Spleen (tissue), 11 donors: ENCODE measurements around the gene RGS2. TPM values are rescaled to one million over a fixed set of nuclear protein-coding genes. Genes with fewer than 3 reads are reported as not detected.

Experiments used
- DNase-seq: peaks from one replicate; pipeline ENCODE4 v3.0.0-alpha.2; 2020
- H3K27ac ChIP-seq, 8 donors: fragments of 200-600 bp; sonication (generic) in 7 of 8; 1 replicate in 4 of 8; 2 replicates in 4 of 8; pipeline versions ENCODE4 v1.5.0 to v1.8.0; 2016 to 2021; ENCODE audit warnings: inconsistent platforms in 4 of 8, mild to moderate bottlenecking in 4 of 8, moderate library complexity in 1 of 8
- H3K27me3 ChIP-seq, 7 donors: fragments of 200-600 bp; sonication (generic) in 6 of 7; replicated peaks in 1 of 7; 1 replicate in 4 of 7; 2 replicates in 3 of 7; pipeline versions ENCODE4 v1.5.0 to v1.8.0; 2016 to 2021; ENCODE audit warnings: inconsistent platforms in 3 of 7, mild to moderate bottlenecking in 1 of 7
- H3K36me3 ChIP-seq, 6 donors: fragments of 200-600 bp; sonication (generic) in 5 of 6; 1 replicate in 4 of 6; 2 replicates in 2 of 6; pipeline versions ENCODE4 v1.5.0 to v1.8.0; 2016 to 2021; ENCODE audit warnings: inconsistent platforms in 2 of 6
- H3K4me1 ChIP-seq, 6 donors: fragments of 200-600 bp; sonication (generic) in 5 of 6; 1 replicate in 3 of 6; 2 replicates in 3 of 6; pipeline versions ENCODE4 v1.5.0 to v1.8.0; 2016 to 2021; ENCODE audit warnings: inconsistent platforms in 3 of 6
- H3K4me3 ChIP-seq, 8 donors: fragments of 200-600 bp; sonication (generic) in 7 of 8; 1 replicate in 4 of 8; 2 replicates in 4 of 8; pipeline versions ENCODE4 v1.5.0 to v1.8.0; 2016 to 2021; ENCODE audit warnings: inconsistent platforms in 4 of 8, mild to moderate bottlenecking in 4 of 8, moderate library complexity in 2 of 8
- H3K9me3 ChIP-seq, 8 donors: fragments of 200-600 bp; sonication (generic) in 7 of 8; 1 replicate in 4 of 8; 2 replicates in 4 of 8; pipeline versions ENCODE4 v1.5.0 to v1.8.0; 2016 to 2021; ENCODE audit warnings: inconsistent platforms in 4 of 8
- POLR2A ChIP-seq, 3 donors: fragments of 450-650 bp; IDR thresholded peaks; one replicate each; pipeline ENCODE4 v1.5.1; 2017; ENCODE audit warnings: antibody characterized with exemption in 3 of 3, mild to moderate bottlenecking in 1 of 3
- POLR2AphosphoS5 ChIP-seq, 3 donors: sonication (generic); formaldehyde crosslinking; IDR thresholded peaks; one replicate each; pipeline ENCODE4 v1.5.1; 2017; ENCODE audit warnings: antibody characterized with exemption in 3 of 3
- WGBS, 5 donors: extraction: QIAGEN DNeasy Blood & Tissue Kit in 3 of 5; methylation state at CpG; one replicate each; pipeline versions ENCODE4 v1.1.5 to v1.1.7; 2013 to 2018; 5-methylcytosine and 5-hydroxymethylcytosine counted together
- intact Hi-C: fragments of 100-400 bp; cut with DNase I; formaldehyde crosslinking; loops from one replicate; pipeline ENCODE4 v1.15.0; 2023; ENCODE audit warnings: low total_unique reads
- polyA plus RNA-seq, 3 donors: library from polyadenylated mRNA; stranded (reverse); fragments of 200-250 nt; gene quantifications; one replicate each; pipeline ENCODE4 v1.2.1, GENCODE V29; 2013
- total RNA-seq, 7 donors: library from RNA; depleted of rRNA in 3 of 7; stranded (reverse); fragments of >200 nt in 3 of 7; fragmentation: NEBNext Ultra II Directional in 4 of 7; extraction: Animal tissue kit (Norgen Biotek cat#: 25700) in 4 of 7; gene quantifications; one replicate each; pipeline versions ENCODE4 v1.1.0 to v1.2.1, GENCODE V29; 2016 to 2021
- TF ChIP-seq, protein P1 (sequence below), 11 experiments: fragments of 200-600 bp in 7 of 11; fragments of 450-650 bp in 4 of 11; sonication (generic) in 4 of 11; IDR thresholded peaks in 8 of 11; conservative IDR thresholded peaks in 3 of 11; 1 replicate in 7 of 11; 2 replicates in 4 of 11; pipeline versions ENCODE4 v1.4.0 to v1.8.0; 2016 to 2021; ENCODE audit warnings: antibody characterized with exemption in 11 of 11, inconsistent platforms in 4 of 11, mild to moderate bottlenecking in 1 of 11
- donor health status: healthy with polysubstance abuse.
- donor health status: DM: no; HTN: no; CAD: no; lungs with moderate emphysema.
- donor health status: DM: no; HTN: no; CAD: no.
- donor health status: Bipolar disorder and iron deficiency.
- donor health status: healthy.
- donor health status: DM: no; HTN: no; CAD: no.
- donor health status: DM: yes; HTN: yes; CAD: no.

RGS2 gene
- total and polyA plus RNA-seq, 10 donors = 56.9 to 377 (median 171) TPM

DNA sequence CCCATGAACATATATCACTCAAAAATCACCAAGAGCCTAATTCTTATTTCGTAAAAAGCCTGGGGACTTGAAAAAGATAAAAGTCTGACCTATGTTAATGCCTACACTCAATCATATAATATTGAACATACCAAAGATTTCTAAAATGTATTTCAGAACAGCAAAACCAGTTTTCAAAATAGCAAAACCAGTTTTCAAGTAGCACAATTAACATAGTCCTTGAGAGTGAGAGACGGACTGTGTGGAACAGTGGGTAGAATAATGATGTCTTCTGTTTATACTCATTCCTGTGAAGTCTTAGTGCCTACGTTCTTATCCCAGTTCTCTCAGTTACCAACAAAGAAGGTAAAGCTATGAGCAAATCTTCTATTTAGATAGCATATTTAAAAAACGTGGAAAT, 22.3 kb upstream of the RGS2 start:
- H3K4me1 ChIP-seq = peaks cover 0 to 7% (median 0%) of the 10 kb centered on the region in 6 donors
- H3K27ac ChIP-seq = no peak overlapping the region
- intact Hi-C loops = no loop called here
- H3K27me3 ChIP-seq = peaks cover 0 to 8% (median 0%) of the 10 kb centered on the region in 7 donors
- H3K36me3 ChIP-seq = no peaks in the 10 kb centered on the region
- no peak for TF ChIP-seq POLR2A (IDR thresholded peaks at IDR 0.05)
- TF ChIP-seq, protein P1, sequence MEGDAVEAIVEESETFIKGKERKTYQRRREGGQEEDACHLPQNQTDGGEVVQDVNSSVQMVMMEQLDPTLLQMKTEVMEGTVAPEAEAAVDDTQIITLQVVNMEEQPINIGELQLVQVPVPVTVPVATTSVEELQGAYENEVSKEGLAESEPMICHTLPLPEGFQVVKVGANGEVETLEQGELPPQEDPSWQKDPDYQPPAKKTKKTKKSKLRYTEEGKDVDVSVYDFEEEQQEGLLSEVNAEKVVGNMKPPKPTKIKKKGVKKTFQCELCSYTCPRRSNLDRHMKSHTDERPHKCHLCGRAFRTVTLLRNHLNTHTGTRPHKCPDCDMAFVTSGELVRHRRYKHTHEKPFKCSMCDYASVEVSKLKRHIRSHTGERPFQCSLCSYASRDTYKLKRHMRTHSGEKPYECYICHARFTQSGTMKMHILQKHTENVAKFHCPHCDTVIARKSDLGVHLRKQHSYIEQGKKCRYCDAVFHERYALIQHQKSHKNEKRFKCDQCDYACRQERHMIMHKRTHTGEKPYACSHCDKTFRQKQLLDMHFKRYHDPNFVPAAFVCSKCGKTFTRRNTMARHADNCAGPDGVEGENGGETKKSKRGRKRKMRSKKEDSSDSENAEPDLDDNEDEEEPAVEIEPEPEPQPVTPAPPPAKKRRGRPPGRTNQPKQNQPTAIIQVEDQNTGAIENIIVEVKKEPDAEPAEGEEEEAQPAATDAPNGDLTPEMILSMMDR (IDR thresholded peaks at IDR 0.05 in 8 of 11, conservative IDR thresholded peaks at IDR 0.05 in 3 of 11) = no peak
- no peak for TF ChIP-seq POLR2AphosphoS5 (IDR thresholded peaks at IDR 0.05)
- DNase-seq = no peak
- no peak overlapping the region for H3K4me3 ChIP-seq
- no peaks in the 10 kb centered on the region for H3K9me3 ChIP-seq
- 82 to 88% (median 86%) methylated on average over 4 of the region's 4 CpGs for WGBS, 5 donors

- WGBS, 5 donors = 55 to 67% (median 62%) methylated on average over 9 of the region's 9 CpGs
- no peak for DNase-seq
- H3K36me3 ChIP-seq = no peaks in the 10 kb centered on the region
- H3K27ac ChIP-seq = no peak overlapping the region
- H3K4me1 ChIP-seq = peaks cover 0 to 7% (median 0%) of the 10 kb centered on the region in 6 donors
- no peaks in the 10 kb centered on the region for H3K9me3 ChIP-seq
- intact Hi-C loops = no loop called here
- no peak overlapping the region for H3K4me3 ChIP-seq
- TF ChIP-seq, protein P1 (IDR thresholded peaks at IDR 0.05 in 8 of 11, conservative IDR thresholded peaks at IDR 0.05 in 3 of 11) = no peak
- TF ChIP-seq POLR2AphosphoS5 (IDR thresholded peaks at IDR 0.05) (no peak), POLR2A (IDR thresholded peaks at IDR 0.05) (no peak)
- H3K27me3 ChIP-seq = peaks cover 0 to 8% (median 0%) of the 10 kb centered on the region in 7 donors
These were observed 20.8 kb upstream of the RGS2 start for GRCh38 chr1:192787914-192788585.

GRCh38 chr1:192789871-192790270, 19.0 kb upstream of the RGS2 start:
- TF ChIP-seq POLR2AphosphoS5 (IDR thresholded peaks at IDR 0.05) (no peak), POLR2A (IDR thresholded peaks at IDR 0.05) (no peak)
- TF ChIP-seq, protein P1 (IDR thresholded peaks at IDR 0.05 in 8 of 11, conservative IDR thresholded peaks at IDR 0.05 in 3 of 11) = no peak
- peaks cover 0 to 6% (median 0%) of the 10 kb centered on the region in 6 donors for H3K4me1 ChIP-seq
- H3K4me3 ChIP-seq = no peak overlapping the region
- no peaks in the 10 kb centered on the region for H3K36me3 ChIP-seq
- intact Hi-C loops = no loop called here
- H3K9me3 ChIP-seq = no peaks in the 10 kb centered on the region
- DNase-seq = no peak
- H3K27me3 ChIP-seq = no peaks in the 10 kb centered on the region
- no peak overlapping the region for H3K27ac ChIP-seq
- 71 to 88% (median 86%) methylated on average over 2 of the region's 2 CpGs for WGBS, 5 donors

DNA sequence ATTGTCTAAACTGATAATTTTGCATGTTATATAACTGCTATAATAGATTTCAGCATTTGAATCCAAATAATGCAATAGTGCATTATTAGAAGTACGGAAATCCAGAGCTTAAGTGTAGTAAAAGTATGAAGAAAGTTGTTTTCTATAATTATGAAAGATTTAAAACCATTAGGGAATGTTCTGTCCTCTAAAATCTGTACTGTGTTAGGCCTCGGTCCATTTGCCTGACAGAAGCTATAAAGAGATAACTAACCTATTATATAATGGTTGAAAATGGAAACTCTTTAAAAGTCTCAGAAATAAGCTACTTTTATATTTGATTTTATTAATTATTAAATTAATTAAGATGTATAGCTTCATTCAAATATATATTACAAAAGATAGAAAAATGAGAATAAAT, 16.2 kb upstream of the RGS2 start:
- Histone ChIP-seq H3K27me3 (no peaks in the 10 kb centered on the region), H3K9me3 (no peaks in the 10 kb centered on the region), H3K36me3 (no peaks in the 10 kb centered on the region), H3K27ac (no peak overlapping the region), H3K4me1 (no peaks in the 10 kb centered on the region), H3K4me3 (no peak overlapping the region)
- TF ChIP-seq POLR2AphosphoS5 (IDR thresholded peaks at IDR 0.05) (no peak), POLR2A (IDR thresholded peaks at IDR 0.05) (no peak)
- TF ChIP-seq, protein P1 (IDR thresholded peaks at IDR 0.05 in 8 of 11, conservative IDR thresholded peaks at IDR 0.05 in 3 of 11) = no peak
- DNase-seq = no peak
- intact Hi-C loops = no loop called here
- 76 to 92% (median 89%) methylated on average over 2 of the region's 2 CpGs for WGBS, 5 donors
